ENCODE measurements around the gene PRKN. TPM values are rescaled to one million over a fixed set of nuclear protein-coding genes. Genes with fewer than 3 reads are reported as not detected.

The PRKN gene
- total and polyA plus RNA-seq, 9 of the 15 experiments (the other 6 are each of a cell fraction or from before 2014, with no cell fraction given), result 0.03 to 0.96 (median 0.15) TPM; not detected in 2

DNA sequence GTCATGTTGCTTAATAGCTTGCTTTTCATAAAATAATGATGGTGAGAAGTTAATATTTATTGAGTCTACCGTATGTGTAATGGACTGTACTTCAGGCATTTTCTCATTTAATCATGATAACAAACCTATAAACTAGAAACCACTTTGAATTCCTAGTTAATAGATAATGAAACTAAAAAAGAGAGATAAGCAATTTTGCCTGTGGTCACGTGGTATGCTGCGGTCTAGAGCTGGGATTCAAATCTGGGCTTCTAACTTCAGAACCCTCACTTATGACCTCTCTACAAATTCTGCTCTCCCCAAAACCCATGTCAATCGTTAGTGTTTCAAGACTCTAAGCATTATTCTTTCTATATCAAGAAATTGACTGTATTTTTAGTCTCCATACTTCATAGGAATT is 700.7 kb downstream of the PRKN start:
- no peaks in the 10 kb centered on the region for H3K9me1 ChIP-seq (ENCODE audit: control insufficient read depth, insufficient read depth, low read length)
- no peak overlapping the region for H3K9ac ChIP-seq (ENCODE audit: insufficient read depth in 1 of 2, low read depth in 2 of 2, low read length in 2 of 2)
- intact Hi-C loops (cut with micrococcal nuclease) (no loop called here), in situ Hi-C loops (cut with MboI) (no loop called here)
- CTCF ChIA-PET (ENCODE audit: low intra/inter-chr PET ratio), result interaction anchor here (0.6 kb wide), 1 partner anchor 634 kb away, joined by 3 read pairs; no protein-coding TSS in a partner anchor
- no peak for ATAC-seq
- H3K36me3 ChIP-seq (ENCODE audit: control insufficient read depth, insufficient read depth, low read length), result no peaks in the 10 kb centered on the region
- H3K4me3 ChIP-seq, result no peak overlapping the region
- H3K79me2 ChIP-seq (ENCODE audit: control insufficient read depth, insufficient read depth, low read length), result no peaks in the 10 kb centered on the region
- BruUV-seq (replicated peaks), result no TSS peak
- FAIRE-seq, result no peak
- no peaks in the 10 kb centered on the region for H3K4me1 ChIP-seq (replicated peaks in 1 of 2; ENCODE audit: control insufficient read depth in 2 of 2, insufficient read depth in 2 of 2, low read length in 2 of 2)
- no peak overlapping the region for H3K27ac ChIP-seq (ENCODE audit: extremely low read depth, low read depth, low read length)
- POLR2A ChIA-PET, result no interaction called here
- H3K27me3 ChIP-seq (ENCODE audit: control insufficient read depth in 2 of 2, insufficient read depth in 2 of 2, low read length in 2 of 2), result no peaks in the 10 kb centered on the region
- H4K20me1 ChIP-seq (replicated peaks; ENCODE audit: control insufficient read depth, insufficient read depth, low read length), result no peaks in the 10 kb centered on the region
- H3K4me2 ChIP-seq (ENCODE audit: insufficient read depth, low read length), result no peak overlapping the region
- H2AFZ ChIP-seq (ENCODE audit: low read depth, low read length), result no peak overlapping the region
- H3K9me3 ChIP-seq (replicated peaks; ENCODE audit: control insufficient read depth, insufficient read depth, low read depth, low read length), result no peaks in the 10 kb centered on the region
- DNase-seq (ENCODE audit: extremely low read depth in 1 of 4, low spot score in 3 of 4), result no peak
- WGBS (ENCODE audit: insufficient coverage, low coverage, missing lambda C conversion rate), result 0% methylated on average over 4 of the region's 4 CpGs
- TF ChIP-seq BCOR (IDR thresholded peaks at IDR 0.05) (no peak), RAD51 (IDR thresholded peaks at IDR 0.05; ENCODE audit: borderline replicate concordance, low read depth) (peak; percentile 44; the same call in 1 of the 2 replicates), ZNF586 (CRISPR knock-in tag; conservative IDR thresholded peaks at IDR 0.05) (no peak), HOXB6 (CRISPR knock-in tag; IDR thresholded peaks at IDR 0.05; ENCODE audit: borderline replicate concordance) (no peak), XRCC4 (IDR thresholded peaks at IDR 0.05; ENCODE audit: extremely low read depth, insufficient read depth, insufficient read length) (no peak), MYBL2 (IDR thresholded peaks at IDR 0.05; ENCODE audit: low read depth) (no peak), MYBL2 (CRISPR knock-in tag; IDR thresholded peaks at IDR 0.05; ENCODE audit: borderline replicate concordance) (no peak), RFX5 (IDR thresholded peaks at IDR 0.05; ENCODE audit: low read depth, low read length) (no peak), NFXL1 (CRISPR knock-in tag; IDR thresholded peaks at IDR 0.05) (no peak), ARHGAP35 (IDR thresholded peaks at IDR 0.05; ENCODE audit: partially characterized antibody) (no peak), ZNF316 (IDR thresholded peaks at IDR 0.05) (no peak), ZNF764 (CRISPR knock-in tag; IDR thresholded peaks at IDR 0.05; ENCODE audit: low read depth) (no peak)
- TF ChIP-seq, protein P1, sequence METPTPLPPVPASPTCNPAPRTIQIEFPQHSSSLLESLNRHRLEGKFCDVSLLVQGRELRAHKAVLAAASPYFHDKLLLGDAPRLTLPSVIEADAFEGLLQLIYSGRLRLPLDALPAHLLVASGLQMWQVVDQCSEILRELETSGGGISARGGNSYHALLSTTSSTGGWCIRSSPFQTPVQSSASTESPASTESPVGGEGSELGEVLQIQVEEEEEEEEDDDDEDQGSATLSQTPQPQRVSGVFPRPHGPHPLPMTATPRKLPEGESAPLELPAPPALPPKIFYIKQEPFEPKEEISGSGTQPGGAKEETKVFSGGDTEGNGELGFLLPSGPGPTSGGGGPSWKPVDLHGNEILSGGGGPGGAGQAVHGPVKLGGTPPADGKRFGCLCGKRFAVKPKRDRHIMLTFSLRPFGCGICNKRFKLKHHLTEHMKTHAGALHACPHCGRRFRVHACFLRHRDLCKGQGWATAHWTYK (CRISPR knock-in tag; IDR thresholded peaks at IDR 0.05), result no peak
- TF ChIP-seq, protein P2, sequence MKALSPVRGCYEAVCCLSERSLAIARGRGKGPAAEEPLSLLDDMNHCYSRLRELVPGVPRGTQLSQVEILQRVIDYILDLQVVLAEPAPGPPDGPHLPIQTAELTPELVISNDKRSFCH (CRISPR knock-in tag; IDR thresholded peaks at IDR 0.05), result no peak
- TF ChIP-seq, protein P2 (tag; IDR thresholded peaks at IDR 0.05), result no peak
- TF ChIP-seq, protein P3, sequence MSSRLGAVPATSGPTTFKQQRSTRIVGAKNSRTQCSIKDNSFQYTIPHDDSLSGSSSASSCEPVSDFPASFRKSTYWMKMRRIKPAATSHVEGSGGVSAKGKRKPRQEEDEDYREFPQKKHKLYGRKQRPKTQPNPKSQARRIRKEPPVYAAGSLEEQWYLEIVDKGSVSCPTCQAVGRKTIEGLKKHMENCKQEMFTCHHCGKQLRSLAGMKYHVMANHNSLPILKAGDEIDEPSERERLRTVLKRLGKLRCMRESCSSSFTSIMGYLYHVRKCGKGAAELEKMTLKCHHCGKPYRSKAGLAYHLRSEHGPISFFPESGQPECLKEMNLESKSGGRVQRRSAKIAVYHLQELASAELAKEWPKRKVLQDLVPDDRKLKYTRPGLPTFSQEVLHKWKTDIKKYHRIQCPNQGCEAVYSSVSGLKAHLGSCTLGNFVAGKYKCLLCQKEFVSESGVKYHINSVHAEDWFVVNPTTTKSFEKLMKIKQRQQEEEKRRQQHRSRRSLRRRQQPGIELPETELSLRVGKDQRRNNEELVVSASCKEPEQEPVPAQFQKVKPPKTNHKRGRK (tag; IDR thresholded peaks at IDR 0.05), result no peak
- TF ChIP-seq, protein P4, sequence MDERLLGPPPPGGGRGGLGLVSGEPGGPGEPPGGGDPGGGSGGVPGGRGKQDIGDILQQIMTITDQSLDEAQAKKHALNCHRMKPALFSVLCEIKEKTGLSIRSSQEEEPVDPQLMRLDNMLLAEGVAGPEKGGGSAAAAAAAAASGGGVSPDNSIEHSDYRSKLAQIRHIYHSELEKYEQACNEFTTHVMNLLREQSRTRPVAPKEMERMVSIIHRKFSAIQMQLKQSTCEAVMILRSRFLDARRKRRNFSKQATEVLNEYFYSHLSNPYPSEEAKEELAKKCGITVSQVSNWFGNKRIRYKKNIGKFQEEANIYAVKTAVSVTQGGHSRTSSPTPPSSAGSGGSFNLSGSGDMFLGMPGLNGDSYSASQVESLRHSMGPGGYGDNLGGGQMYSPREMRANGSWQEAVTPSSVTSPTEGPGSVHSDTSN (CRISPR knock-in tag; IDR thresholded peaks at IDR 0.05; ENCODE audit: low read depth), result no peak
- TF ChIP-seq, protein P4 (tag; conservative IDR thresholded peaks at IDR 0.05; ENCODE audit: low read depth), result no peak
